Adrenal gland (tissue), 5 donors: Measurements from ENCODE around the gene PRRT2.

Experiments
- CTCF ChIP-seq, 6 experiments: fragments of 450-650 bp in 4 of 6; fragments of 200-600 bp in 2 of 6; sonication (generic) in 1 of 6; IDR thresholded peaks; 1 replicate in 5 of 6; 2 replicates in 1 of 6; pipeline versions ENCODE4 v1.5.1 to v1.8.0; 2016 to 2021; ENCODE audit warnings: antibody characterized with exemption in 6 of 6, mild to moderate bottlenecking in 2 of 6, moderate library complexity in 1 of 6
- POLR2A ChIP-seq, 2 donors: fragments of 450-650 bp; IDR thresholded peaks; one replicate each; pipeline ENCODE4 v1.6.1; 2017; ENCODE audit warnings: antibody characterized with exemption in 2 of 2, mild to moderate bottlenecking in 2 of 2, moderate library complexity in 1 of 2
- donor health status: DM: no; HTN: no; CAD: no.

- TF ChIP-seq CTCF (IDR thresholded peaks at IDR 0.05): no peak
- peak in 1 of 2 donors; percentile 25 for TF ChIP-seq POLR2A (IDR thresholded peaks at IDR 0.05)
Observed at GRCh38 chr16:29811896-29812665, at the start of gene PRRT2.
